ENCODE results near the gene UNC119B.
A peak's percentile ranks its signal among the peaks of the same experiment; 100 is the strongest.

UNC119B gene

DNA sequence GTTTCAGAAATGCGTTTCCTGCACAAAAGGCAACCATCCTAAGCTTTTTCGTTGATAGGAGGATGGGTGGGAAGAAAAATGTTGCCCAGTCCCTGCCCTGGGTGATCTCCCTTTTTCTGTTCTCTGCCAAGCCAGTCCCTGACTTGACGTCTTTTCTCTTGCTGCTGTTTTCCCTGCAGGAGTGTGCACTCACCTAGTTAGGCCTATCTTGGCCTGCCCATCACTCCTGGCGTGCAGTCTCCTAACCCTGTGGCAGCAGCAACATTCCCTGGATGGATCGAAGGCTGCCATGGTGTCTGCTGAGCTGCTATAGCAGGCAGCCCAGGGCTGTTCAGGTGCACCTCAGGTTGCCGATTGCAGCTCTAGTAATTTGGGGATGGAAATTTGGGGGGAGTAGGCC is 1.2 kb downstream of the UNC119B start:
- peak overlapping the region; percentile 79 for H3K4me3 ChIP-seq (ENCODE audit: low read depth, low read length)
- peak overlapping the region; percentile 77 for H3K27ac ChIP-seq
- no peaks in the 10 kb centered on the region for H3K9me3 ChIP-seq (ENCODE audit: control insufficient read depth, low read length)
- H3K79me2 ChIP-seq = peaks cover 33% of the 10 kb centered on the region
- H3K9ac ChIP-seq = no peak overlapping the region
- TF ChIP-seq, protein P1, sequence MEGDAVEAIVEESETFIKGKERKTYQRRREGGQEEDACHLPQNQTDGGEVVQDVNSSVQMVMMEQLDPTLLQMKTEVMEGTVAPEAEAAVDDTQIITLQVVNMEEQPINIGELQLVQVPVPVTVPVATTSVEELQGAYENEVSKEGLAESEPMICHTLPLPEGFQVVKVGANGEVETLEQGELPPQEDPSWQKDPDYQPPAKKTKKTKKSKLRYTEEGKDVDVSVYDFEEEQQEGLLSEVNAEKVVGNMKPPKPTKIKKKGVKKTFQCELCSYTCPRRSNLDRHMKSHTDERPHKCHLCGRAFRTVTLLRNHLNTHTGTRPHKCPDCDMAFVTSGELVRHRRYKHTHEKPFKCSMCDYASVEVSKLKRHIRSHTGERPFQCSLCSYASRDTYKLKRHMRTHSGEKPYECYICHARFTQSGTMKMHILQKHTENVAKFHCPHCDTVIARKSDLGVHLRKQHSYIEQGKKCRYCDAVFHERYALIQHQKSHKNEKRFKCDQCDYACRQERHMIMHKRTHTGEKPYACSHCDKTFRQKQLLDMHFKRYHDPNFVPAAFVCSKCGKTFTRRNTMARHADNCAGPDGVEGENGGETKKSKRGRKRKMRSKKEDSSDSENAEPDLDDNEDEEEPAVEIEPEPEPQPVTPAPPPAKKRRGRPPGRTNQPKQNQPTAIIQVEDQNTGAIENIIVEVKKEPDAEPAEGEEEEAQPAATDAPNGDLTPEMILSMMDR (IDR thresholded peaks at IDR 0.05) = no peak
- no peaks in the 10 kb centered on the region for H3K27me3 ChIP-seq (ENCODE audit: control insufficient read depth, insufficient read depth, low read length)
- H3K36me3 ChIP-seq (ENCODE audit: control insufficient read depth, insufficient read depth, low read length) = no peaks in the 10 kb centered on the region
- H2AFZ ChIP-seq = peak overlapping the region; percentile 95
- peak overlapping the region; percentile 74 for H3K4me2 ChIP-seq (ENCODE audit: low read length)
- peaks cover 10% of the 10 kb centered on the region for H3K4me1 ChIP-seq

DNA sequence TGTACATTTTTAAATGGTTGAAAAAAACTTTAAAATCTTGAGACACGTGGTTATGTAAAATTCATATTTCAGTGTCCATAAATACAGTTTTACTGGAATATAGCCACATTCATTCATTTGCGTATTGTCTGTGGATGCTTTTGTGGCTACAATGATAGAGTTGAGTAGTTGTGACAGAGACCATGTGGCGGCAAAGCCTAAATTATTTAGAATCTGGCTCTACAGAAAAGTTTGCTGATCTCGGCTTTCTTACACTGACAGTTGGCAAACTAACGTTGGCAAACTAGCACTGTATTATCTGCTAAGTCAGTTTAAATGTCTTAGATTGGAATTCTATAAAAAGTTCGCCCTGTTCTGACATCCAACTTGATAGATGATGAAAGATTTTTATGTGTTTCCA is 2.4 kb downstream of the UNC119B start:
- H3K36me3 ChIP-seq (ENCODE audit: control insufficient read depth, insufficient read depth, low read length) = no peaks in the 10 kb centered on the region

GRCh38 chr12:120713861-120714482 is 3.7 kb downstream of the UNC119B start:
- no peaks in the 10 kb centered on the region for H3K36me3 ChIP-seq (ENCODE audit: control insufficient read depth, insufficient read depth, low read length)

More for the DNA sequence above, 2.4 kb downstream of the UNC119B start:
- H3K27ac ChIP-seq = no peak overlapping the region
- H3K27me3 ChIP-seq (ENCODE audit: control insufficient read depth, insufficient read depth, low read length) = no peaks in the 10 kb centered on the region
- H2AFZ ChIP-seq = no peak overlapping the region
- H3K9ac ChIP-seq = no peak overlapping the region
- H3K79me2 ChIP-seq = peaks cover 36% of the 10 kb centered on the region
- H3K4me2 ChIP-seq (ENCODE audit: low read length) = peak overlapping the region; percentile 45
- no peaks in the 10 kb centered on the region for H3K9me3 ChIP-seq (ENCODE audit: control insufficient read depth, low read length)
- TF ChIP-seq, protein P1 (IDR thresholded peaks at IDR 0.05) = no peak
- peaks cover 10% of the 10 kb centered on the region for H3K4me1 ChIP-seq
- H3K4me3 ChIP-seq (ENCODE audit: low read depth, low read length) = no peak overlapping the region

GRCh38 chr12:120718055-120718454 is 7.8 kb downstream of the UNC119B start:
- H3K4me2 ChIP-seq (ENCODE audit: low read length) = no peak overlapping the region
- no peaks in the 10 kb centered on the region for H3K9me3 ChIP-seq (ENCODE audit: control insufficient read depth, low read length)
- H3K79me2 ChIP-seq = peaks cover 33% of the 10 kb centered on the region
- TF ChIP-seq, protein P1 (IDR thresholded peaks at IDR 0.05) = no peak
- H3K4me3 ChIP-seq (ENCODE audit: low read depth, low read length) = no peak overlapping the region
- no peak overlapping the region for H2AFZ ChIP-seq
- no peaks in the 10 kb centered on the region for H3K36me3 ChIP-seq (ENCODE audit: control insufficient read depth, insufficient read depth, low read length)
- H3K27ac ChIP-seq = no peak overlapping the region
- no peak overlapping the region for H3K9ac ChIP-seq
- H3K4me1 ChIP-seq = no peaks in the 10 kb centered on the region
- H3K27me3 ChIP-seq (ENCODE audit: control insufficient read depth, insufficient read depth, low read length) = no peaks in the 10 kb centered on the region

More at GRCh38 chr12:120713861-120714482, 3.7 kb downstream of the UNC119B start:
- no peak overlapping the region for H3K27ac ChIP-seq
- H2AFZ ChIP-seq = no peak overlapping the region
- no peak overlapping the region for H3K4me3 ChIP-seq (ENCODE audit: low read depth, low read length)
- H3K9ac ChIP-seq = no peak overlapping the region
- H3K27me3 ChIP-seq (ENCODE audit: control insufficient read depth, insufficient read depth, low read length) = no peaks in the 10 kb centered on the region
- peaks cover 10% of the 10 kb centered on the region for H3K4me1 ChIP-seq
- TF ChIP-seq, protein P1 (IDR thresholded peaks at IDR 0.05) = peak; percentile 90
- peaks cover 42% of the 10 kb centered on the region for H3K79me2 ChIP-seq
- no peak overlapping the region for H3K4me2 ChIP-seq (ENCODE audit: low read length)
- no peaks in the 10 kb centered on the region for H3K9me3 ChIP-seq (ENCODE audit: control insufficient read depth, low read length)

GRCh38 chr12:120719072-120719471 is 8.8 kb downstream of the UNC119B start:
- no peak overlapping the region for H3K9ac ChIP-seq
- no peaks in the 10 kb centered on the region for H3K4me1 ChIP-seq
- no peaks in the 10 kb centered on the region for H3K36me3 ChIP-seq (ENCODE audit: control insufficient read depth, insufficient read depth, low read length)
- no peak overlapping the region for H3K4me2 ChIP-seq (ENCODE audit: low read length)
- H3K4me3 ChIP-seq (ENCODE audit: low read depth, low read length) = no peak overlapping the region
- no peaks in the 10 kb centered on the region for H3K9me3 ChIP-seq (ENCODE audit: control insufficient read depth, low read length)
- H3K79me2 ChIP-seq = peaks cover 28% of the 10 kb centered on the region
- no peaks in the 10 kb centered on the region for H3K27me3 ChIP-seq (ENCODE audit: control insufficient read depth, insufficient read depth, low read length)
- H2AFZ ChIP-seq = no peak overlapping the region
- TF ChIP-seq, protein P1 (IDR thresholded peaks at IDR 0.05) = no peak
- H3K27ac ChIP-seq = no peak overlapping the region
